HG03442 (cell line): Measurements from ENCODE around the gene TMEM86A.

Experiments
- ATAC-seq: cut with Tn5 transposase; IDR thresholded peaks from one replicate; pipeline ENCODE4 v1.9.1; 2021; ENCODE audit warnings: mild to moderate bottlenecking, moderate library complexity; ENCODE audit not compliant: unreplicated experiment

TMEM86A gene

DNA sequence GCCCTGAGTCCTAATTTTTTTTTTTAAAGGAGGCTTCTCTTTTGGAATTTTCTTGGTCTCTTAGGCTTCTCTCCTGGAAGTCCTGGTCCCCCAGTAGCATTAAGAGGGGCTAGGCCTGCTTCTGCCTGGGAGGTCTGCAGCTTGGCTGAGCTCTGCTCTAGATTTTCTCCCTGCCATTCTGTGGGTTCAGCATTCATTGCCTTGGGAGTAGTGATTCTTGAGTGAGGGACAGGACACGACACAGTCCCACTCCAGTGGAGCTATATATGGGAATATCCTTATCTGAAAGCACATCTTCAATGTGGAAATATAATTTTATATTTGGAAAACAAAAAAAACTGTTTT, 23.7 kb downstream of the TMEM86A start:
- no peak for ATAC-seq

DNA sequence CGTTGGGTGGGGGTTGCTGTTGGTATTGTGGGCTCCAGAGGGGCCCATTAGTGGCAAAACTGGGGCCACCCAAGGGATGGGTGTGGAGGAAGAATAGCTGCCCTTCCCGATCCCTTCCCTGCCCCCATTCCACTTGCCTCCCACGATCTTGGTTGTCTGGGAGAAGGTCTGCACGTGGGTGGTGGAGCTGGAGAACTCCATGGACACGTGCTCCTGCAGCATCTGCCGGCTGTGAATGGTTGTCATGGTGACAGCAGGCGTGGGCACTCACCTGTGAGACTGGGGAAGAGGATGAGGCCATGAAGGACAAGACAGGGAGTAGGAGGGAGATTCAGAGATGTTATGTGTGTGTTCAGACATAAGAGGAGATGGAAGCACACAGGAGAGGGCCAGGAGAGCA, 25.4 kb downstream of the TMEM86A start:
- no peak for ATAC-seq

DNA sequence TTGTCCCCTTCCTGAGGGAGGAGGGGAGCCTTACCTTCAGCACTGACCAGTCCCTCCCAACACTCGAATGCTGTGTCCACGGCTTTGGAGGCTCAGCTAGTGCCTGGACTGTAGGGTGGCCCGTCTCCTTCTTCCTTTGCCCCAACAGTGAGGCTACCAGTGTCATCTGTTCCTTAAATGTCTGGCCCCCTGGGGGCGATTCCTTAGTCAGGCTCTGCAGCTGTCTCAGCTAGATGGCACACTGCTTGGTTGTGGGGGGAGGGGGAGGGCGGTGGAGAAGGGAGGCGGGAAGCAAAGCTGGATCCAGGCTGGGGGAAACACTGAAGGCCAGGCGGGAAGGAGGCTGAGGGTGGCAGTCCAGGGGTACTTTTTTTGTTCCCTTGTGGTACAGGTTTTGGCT, 27.5 kb downstream of the TMEM86A start, which contains the start of gene IGSF22:
TSS of gene IGSF22 (minus strand) at position 149 of the 400 bp plus-strand sequence. CDS start 1,952 bp downstream, outside the sequence.
- no peak for ATAC-seq

GRCh38 chr11:18727479-18728236, 29.1 kb downstream of the TMEM86A start:
- peak; percentile 57 for ATAC-seq

DNA sequence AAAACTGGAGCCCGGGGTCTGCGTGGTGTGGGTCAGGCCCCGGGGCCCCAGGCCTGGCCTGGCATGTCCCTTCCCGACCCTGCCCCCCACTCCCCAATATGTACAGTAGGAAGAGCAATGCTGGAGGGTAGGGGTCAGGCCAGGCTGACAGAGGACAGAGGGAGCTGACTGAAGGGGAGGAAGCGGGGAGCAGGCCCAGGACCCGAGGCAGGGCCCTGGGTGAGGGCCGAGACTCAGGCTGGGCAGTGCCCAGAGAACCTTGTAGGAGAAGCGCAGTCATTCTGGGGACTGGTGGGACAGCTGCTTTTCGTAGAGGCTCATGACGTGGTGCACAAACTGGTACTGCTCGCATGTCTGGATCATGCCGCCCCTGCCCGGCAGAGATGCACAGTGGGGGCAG, 30.1 kb downstream of the TMEM86A start:
- no peak for ATAC-seq

DNA sequence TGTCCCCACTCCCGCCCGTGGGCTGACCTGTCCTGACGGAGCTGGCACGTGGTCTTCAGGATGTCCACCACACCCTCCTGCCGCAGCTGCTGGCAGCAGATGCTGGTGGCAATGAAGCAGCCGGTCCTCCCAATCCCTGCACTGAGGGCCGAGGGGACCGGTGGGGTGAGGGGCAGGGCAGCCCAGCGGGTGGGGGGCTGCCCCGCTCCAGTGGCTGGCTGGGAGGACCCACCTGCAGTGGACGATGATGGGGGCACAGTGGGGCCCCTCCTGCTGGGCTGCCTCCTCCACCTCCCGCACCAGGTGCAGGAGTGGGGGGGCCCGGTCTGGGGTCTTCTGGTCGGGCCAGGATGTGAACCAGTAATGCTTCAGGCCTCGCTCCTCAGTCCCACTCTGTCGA, 30.8 kb downstream of the TMEM86A start:
- no peak for ATAC-seq

GRCh38 chr11:18730020-18730419, 31.4 kb downstream of the TMEM86A start:
- ATAC-seq, result no peak

GRCh38 chr11:18731441-18731840, 32.9 kb downstream of the TMEM86A start:
- ATAC-seq, result no peak

DNA sequence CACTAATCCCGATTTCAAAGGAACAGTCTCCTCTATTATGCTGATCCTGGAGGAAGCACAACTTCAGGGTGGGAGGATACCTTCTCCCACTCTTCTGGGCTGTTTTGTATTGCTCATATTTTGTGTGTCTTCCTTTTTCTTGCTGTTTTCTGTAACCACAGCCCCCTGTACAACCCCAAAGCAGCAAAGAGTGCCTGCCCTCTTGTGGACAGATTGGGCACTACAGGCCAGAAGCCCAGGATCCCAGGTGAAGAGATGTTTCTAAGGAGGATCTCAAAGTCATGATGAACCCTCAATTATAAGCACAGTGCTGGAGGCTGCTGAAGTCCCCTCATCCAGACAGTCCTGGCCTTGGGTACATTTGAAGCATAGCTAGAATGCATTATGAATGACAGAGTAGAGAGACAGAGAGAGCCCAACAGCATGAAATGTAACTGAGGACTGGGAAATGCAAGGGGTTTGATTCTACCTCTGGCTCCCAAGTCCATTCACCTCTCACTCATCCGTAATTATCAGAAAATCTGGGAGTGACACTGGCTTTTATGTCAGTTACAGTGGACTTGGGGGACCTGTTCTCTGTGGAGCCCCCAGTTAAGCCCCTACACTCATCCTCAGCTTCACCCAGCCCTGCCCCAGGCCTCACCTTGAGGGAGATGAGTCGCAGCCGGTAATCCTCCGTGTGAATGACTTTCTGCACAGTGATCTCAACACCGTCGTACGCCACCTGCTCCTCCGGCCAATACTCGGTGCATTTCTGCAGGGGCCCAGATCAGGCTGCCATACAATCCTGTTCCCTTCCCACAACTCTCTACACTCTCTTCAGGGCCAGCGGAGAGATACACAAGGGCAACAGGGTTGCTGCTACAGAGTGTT, 33.6 kb downstream of the TMEM86A start:
- ATAC-seq, result peak; percentile 52

DNA sequence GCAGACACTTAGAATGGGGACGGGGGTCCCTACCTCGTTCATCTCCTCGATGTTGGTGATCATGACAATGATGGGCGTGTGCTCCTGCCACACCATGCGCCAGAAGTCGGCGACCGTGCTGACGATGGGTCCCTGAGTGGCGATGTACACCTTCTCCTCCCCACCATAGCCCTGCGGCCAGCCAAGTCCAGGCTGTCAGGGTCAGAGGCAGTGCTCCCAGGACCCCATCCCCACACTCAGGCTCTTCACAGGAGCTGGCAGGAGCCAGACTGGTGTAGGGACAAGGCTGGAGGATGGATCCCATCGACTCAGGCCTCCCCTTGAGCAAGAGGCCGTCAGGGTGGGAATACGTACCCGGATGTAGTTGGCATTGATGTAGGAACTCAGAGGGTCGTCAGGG, 34.6 kb downstream of the TMEM86A start:
- no peak for ATAC-seq

GRCh38 chr11:18736590-18737148, 38.1 kb downstream of the TMEM86A start:
- ATAC-seq, result no peak

- no peak for ATAC-seq
Observed at GRCh38 chr11:18737642-18738041, 39.1 kb downstream of the TMEM86A start.

DNA sequence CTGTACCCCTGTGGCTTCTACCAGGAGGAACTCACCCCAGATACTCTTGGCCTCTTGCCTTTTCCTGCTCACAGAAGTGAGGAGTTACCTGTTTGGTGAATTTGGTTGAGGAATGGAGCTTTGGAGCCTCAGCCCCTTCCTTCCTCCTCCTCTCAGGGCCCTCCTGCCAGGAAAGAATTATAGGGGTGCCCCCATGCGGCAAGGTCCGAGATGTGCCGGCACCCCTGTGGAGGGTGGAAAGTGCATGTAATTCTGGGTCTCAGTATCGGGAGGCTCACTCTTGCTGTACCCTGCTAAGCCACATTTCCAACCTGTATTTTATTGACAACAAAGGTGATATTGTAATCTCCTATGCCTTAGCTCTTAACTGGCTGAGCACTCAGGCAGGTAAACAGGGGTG, 41.1 kb downstream of the TMEM86A start:
- ATAC-seq, result no peak

GRCh38 chr11:18741783-18742182, 43.2 kb downstream of the TMEM86A start:
- no peak for ATAC-seq

DNA sequence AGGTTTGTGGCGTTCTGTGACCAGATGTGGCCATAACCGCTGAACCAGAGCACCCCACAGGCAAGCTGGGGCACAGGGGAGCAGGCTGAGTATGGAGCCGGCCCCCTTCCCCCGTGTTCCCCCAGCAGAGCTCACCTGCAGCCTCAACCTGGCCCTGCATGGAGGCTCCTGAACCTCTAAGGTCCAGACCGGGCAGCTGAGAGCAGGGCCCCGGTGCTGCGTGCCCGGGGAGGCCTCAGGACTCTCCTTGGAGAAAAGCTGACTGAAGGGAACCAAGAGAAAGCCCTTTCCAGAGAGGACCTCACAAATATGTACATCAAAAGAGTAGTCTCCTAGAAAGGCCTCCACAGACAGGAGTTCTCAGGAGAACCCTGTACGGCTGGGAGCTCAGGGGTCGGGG, 44.8 kb downstream of the TMEM86A start:
- ATAC-seq, result no peak

GRCh38 chr11:18743900-18744514, 45.4 kb downstream of the TMEM86A start:
- ATAC-seq, result no peak

GRCh38 chr11:18745251-18745650, 46.7 kb downstream of the TMEM86A start:
- ATAC-seq, result no peak

DNA sequence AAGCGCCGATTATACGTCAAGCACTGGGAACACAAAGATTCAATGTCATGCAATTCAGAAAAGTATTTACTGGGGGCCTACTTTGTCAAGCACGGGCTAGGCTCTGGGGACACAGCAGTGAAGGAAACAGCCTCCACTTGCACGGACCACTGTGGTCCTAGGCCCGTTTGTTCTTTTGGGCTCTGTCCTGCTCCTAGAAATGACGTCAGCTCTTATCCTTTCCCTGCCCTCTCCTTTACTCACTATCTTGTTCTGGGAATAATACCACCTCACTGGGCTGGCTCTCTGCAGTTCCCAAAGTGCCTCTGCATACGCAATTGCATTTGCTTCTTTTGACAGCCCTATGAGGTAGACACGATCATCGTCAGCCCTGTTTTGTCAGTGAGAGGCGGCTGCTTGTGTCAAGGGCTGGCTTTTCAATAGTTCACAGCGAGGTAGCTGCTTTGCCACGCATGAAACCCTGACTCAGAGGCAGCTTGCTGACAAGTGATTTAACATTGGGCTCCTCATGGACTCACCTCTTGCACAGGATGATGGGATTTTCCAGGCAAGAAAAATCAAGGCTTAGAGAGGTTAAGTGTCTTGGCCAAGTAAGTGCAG, 50.3 kb downstream of the TMEM86A start:
- ATAC-seq, result no peak

DNA sequence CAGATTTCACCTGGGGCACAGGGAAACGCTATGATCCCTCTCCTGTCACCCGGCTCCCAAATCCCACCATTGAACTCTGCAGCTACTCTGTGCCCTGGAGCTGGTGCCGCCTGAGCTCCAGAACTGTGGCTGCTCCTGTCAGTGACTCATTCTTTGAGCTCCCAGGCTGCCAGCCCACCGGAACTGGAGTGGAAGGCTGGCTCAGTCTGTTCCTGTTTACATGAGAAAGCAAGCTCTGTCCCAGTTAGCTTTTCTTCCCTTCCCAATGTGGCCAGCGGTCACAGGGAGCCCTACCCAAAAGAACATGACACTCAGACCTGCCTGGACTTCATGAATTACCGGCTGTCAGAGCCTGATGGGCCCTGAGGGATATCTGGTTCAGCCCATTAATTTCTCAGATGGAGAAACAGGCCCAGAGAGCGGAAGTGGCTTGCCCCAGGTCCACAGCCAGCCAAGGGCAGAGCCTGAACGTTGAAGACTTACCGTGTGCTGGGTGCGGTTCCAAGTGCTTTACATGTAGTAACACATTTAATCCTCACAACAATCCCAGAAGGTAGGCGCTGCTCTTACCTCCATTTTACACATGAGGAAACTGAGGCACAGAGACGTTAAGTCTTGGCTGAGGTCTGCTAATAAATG, 51.2 kb downstream of the TMEM86A start:
- ATAC-seq, result no peak

DNA sequence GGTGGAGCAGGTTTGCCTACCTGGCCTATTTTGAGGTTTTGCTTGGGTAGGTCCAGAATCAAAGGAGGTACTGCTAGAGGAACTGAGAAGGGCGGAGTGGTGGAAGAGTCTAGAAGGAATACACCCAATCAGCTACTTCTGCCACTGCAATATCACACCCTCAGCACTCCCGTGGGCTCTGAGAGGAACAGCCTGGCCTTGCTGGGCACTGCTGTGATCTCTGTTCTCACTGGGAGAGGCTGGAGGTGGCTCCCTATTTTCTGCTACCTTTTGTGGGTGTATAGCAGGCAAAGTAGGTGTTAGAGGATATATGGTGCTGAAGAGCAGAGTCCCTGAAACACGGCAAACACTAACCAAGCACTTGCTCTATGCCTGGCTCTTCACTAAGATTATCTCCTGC, 52.4 kb downstream of the TMEM86A start:
- ATAC-seq, result no peak

DNA sequence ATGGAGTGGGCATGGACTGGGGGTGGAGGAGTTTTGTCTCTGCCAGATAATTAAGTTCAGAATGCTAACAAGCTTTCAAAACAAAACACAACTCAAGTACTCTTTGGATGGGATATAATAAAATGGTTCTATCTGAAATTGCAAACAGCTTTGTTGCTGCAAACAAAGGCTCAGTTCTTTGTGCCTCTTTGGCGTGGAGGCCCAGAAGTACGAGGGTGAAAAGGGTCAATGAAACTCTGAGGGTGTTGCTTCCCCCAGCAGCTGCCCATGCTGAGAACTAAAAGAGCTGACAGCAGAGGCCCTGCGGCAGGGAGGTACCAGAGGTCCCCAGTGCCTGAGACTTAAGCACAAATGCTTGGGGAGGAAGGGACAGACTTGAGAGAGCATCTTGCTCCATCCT, 53.9 kb downstream of the TMEM86A start:
- no peak for ATAC-seq
